ENCODE results near the gene WDHD1. TPM values are rescaled to one million over a fixed set of nuclear protein-coding genes. Genes with fewer than 3 reads are reported as not detected.

WDHD1 gene
- total RNA-seq, 1 experiment from 2014 or later, result 45.9 TPM

DNA sequence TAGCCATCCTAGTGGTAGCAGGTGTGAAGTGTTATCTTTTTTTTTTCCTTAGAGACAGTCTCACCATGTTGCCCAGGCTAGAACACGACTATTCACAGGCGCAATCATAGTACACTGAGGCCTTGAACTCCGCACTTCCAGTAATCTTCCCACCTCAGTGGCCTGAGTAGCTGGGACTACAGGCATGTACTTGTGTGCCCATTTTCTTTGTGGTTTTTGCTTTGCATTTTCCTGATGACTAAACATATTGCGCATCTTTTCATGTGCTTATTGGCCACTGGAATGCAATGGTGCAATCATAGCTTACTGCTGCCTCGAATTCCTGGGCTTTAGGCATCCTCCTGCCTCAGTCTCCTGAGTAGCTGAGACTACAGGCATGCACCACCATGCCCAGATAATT is 90.9 kb downstream of the WDHD1 start:
- Histone ChIP-seq H3K9me3 (ENCODE audit: low read length) (no peaks in the 10 kb centered on the region), H3K79me2 (ENCODE audit: low read length) (no peaks in the 10 kb centered on the region), H3K36me3 (ENCODE audit: low read depth, low read length) (peaks cover 19% of the 10 kb centered on the region; the same call in 1 of the 2 replicates), H3K9ac (ENCODE audit: low read length) (no peak overlapping the region), H3K4me2 (ENCODE audit: low read length) (no peak overlapping the region), H3K27me3 (ENCODE audit: low read length) (no peaks in the 10 kb centered on the region), H4K20me1 (ENCODE audit: low read length) (no peaks in the 10 kb centered on the region), H3K27ac (ENCODE audit: low read length) (no peak overlapping the region), H3K4me3 (ENCODE audit: low read length) (no peak overlapping the region), H3K4me1 (ENCODE audit: insufficient read depth, low read length) (no peaks in the 10 kb centered on the region), H2AFZ (ENCODE audit: low read length) (no peak overlapping the region), H3F3A (ENCODE audit: low read length, unreplicated experiment) (peaks cover 4% of the 10 kb centered on the region), H3K9me2 (replicated peaks; ENCODE audit: low read length) (no peaks in the 10 kb centered on the region)
- ATAC-seq, result no peak
- intact Hi-C loops (cut with micrococcal nuclease), result no loop called here
- no TSS peak for BruUV-seq (replicated peaks)
- no peak for TF ChIP-seq EZH2phosphoT487 (IDR thresholded peaks at IDR 0.05; ENCODE audit: borderline replicate concordance, low read length)
- TF ChIP-seq, protein P1, sequence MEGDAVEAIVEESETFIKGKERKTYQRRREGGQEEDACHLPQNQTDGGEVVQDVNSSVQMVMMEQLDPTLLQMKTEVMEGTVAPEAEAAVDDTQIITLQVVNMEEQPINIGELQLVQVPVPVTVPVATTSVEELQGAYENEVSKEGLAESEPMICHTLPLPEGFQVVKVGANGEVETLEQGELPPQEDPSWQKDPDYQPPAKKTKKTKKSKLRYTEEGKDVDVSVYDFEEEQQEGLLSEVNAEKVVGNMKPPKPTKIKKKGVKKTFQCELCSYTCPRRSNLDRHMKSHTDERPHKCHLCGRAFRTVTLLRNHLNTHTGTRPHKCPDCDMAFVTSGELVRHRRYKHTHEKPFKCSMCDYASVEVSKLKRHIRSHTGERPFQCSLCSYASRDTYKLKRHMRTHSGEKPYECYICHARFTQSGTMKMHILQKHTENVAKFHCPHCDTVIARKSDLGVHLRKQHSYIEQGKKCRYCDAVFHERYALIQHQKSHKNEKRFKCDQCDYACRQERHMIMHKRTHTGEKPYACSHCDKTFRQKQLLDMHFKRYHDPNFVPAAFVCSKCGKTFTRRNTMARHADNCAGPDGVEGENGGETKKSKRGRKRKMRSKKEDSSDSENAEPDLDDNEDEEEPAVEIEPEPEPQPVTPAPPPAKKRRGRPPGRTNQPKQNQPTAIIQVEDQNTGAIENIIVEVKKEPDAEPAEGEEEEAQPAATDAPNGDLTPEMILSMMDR (conservative IDR thresholded peaks at IDR 0.05; ENCODE audit: low read depth, low read length), result no peak
- ChIA-PET CTCF (no interaction called here), POLR2A (ENCODE audit: unreplicated experiment) (no interaction called here)
- no peak for DNase-seq

DNA sequence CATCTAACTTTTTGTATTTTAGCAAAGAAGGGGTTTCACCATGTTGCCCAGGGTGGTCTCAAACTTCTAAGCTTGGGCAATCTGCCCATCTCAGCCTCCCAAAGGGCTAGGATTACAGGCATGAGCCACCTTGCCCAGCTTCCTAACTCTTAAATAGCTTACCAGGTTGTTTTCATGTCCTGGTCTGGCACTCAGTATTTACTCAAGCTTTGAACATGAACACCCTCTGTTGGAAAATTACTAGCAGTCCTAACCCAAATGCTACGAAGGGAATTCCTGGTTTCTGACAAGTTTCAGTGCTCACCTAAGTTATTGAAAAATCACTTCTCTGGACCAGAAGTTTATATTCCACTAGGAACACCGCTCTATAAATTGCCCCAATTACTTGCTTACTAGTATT is 91.8 kb downstream of the WDHD1 start:
- no TSS peak for BruUV-seq (replicated peaks)
- Histone ChIP-seq H3K27me3 (ENCODE audit: low read length) (no peaks in the 10 kb centered on the region), H3K79me2 (ENCODE audit: low read length) (no peaks in the 10 kb centered on the region), H3K36me3 (ENCODE audit: low read depth, low read length) (peaks cover 12% of the 10 kb centered on the region; the same call in 1 of the 2 replicates), H3K4me3 (ENCODE audit: low read length) (no peak overlapping the region), H4K20me1 (ENCODE audit: low read length) (no peaks in the 10 kb centered on the region), H3K4me1 (ENCODE audit: insufficient read depth, low read length) (no peaks in the 10 kb centered on the region), H3K4me2 (ENCODE audit: low read length) (no peak overlapping the region), H3K9ac (ENCODE audit: low read length) (no peak overlapping the region), H2AFZ (ENCODE audit: low read length) (no peak overlapping the region), H3K9me3 (ENCODE audit: low read length) (no peaks in the 10 kb centered on the region), H3F3A (ENCODE audit: low read length, unreplicated experiment) (peaks cover 4% of the 10 kb centered on the region), H3K9me2 (replicated peaks; ENCODE audit: low read length) (no peaks in the 10 kb centered on the region), H3K27ac (ENCODE audit: low read length) (no peak overlapping the region)
- intact Hi-C loops (cut with micrococcal nuclease), result no loop called here
- DNase-seq (no peak), ATAC-seq (no peak)
- TF ChIP-seq EZH2phosphoT487 (IDR thresholded peaks at IDR 0.05; ENCODE audit: borderline replicate concordance, low read length) (no peak), EZH2 (IDR thresholded peaks at IDR 0.05; ENCODE audit: low read length, unreplicated experiment) (no peak)
- TF ChIP-seq, protein P1 (conservative IDR thresholded peaks at IDR 0.05; ENCODE audit: low read depth, low read length), result no peak
- CTCF ChIA-PET, result no interaction called here
- POLR2A ChIA-PET (ENCODE audit: unreplicated experiment), result no interaction called here

DNA sequence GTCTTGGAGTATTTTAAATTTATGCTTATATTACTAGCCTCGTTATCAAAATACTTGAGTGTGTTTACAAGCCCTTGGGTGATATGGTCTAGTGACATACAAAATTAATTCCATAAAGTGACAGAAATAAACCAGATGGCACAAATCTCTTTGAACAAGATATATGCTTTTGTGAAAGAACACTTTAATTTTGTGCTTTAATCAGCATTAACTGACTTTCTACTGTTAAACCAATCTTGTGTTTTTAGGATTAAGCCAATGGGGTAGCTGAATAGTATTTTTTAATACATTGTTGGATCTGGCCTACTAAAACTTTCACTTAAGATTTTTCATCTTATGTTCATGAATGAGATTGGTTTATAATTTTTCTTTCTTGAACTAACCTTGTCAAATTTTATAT is 93.9 kb downstream of the WDHD1 start:
- Histone ChIP-seq H3K9ac (ENCODE audit: low read length) (no peak overlapping the region), H3K36me3 (ENCODE audit: low read depth, low read length) (peaks cover 6% of the 10 kb centered on the region; the same call in 1 of the 2 replicates), H2AFZ (ENCODE audit: low read length) (no peak overlapping the region), H3K9me3 (ENCODE audit: low read length) (no peaks in the 10 kb centered on the region), H3K4me1 (ENCODE audit: insufficient read depth, low read length) (no peaks in the 10 kb centered on the region), H3K9me2 (replicated peaks; ENCODE audit: low read length) (no peaks in the 10 kb centered on the region), H3K4me3 (ENCODE audit: low read length) (no peak overlapping the region), H3K4me2 (ENCODE audit: low read length) (no peak overlapping the region), H3K27ac (ENCODE audit: low read length) (no peak overlapping the region), H3K79me2 (ENCODE audit: low read length) (no peaks in the 10 kb centered on the region), H3F3A (ENCODE audit: low read length, unreplicated experiment) (no peaks in the 10 kb centered on the region), H4K20me1 (ENCODE audit: low read length) (no peaks in the 10 kb centered on the region), H3K27me3 (ENCODE audit: low read length) (no peaks in the 10 kb centered on the region)
- TF ChIP-seq, protein P1 (conservative IDR thresholded peaks at IDR 0.05; ENCODE audit: low read depth, low read length), result no peak
- no peak for TF ChIP-seq EZH2phosphoT487 (IDR thresholded peaks at IDR 0.05; ENCODE audit: borderline replicate concordance, low read length)
- no peak for TF ChIP-seq EZH2 (IDR thresholded peaks at IDR 0.05; ENCODE audit: low read length, unreplicated experiment)
- CTCF ChIA-PET, result interaction anchor here (0.6 kb wide), 1 partner anchor 369 kb away, joined by 3 read pairs; no protein-coding TSS in a partner anchor
- no peak for ATAC-seq
- POLR2A ChIA-PET (ENCODE audit: unreplicated experiment), result interaction anchor here (0.6 kb wide), 1 partner anchor 121 kb away, joined by 7 read pairs; no protein-coding TSS in a partner anchor
- intact Hi-C loops (cut with micrococcal nuclease), result no loop called here
- BruUV-seq (replicated peaks), result no TSS peak
- DNase-seq, result no peak

Data from PC-3 (cell line).